ENCODE results near the gene OCSTAMP. TPM values are rescaled to one million over a fixed set of nuclear protein-coding genes. Genes with fewer than 3 reads are reported as not detected.

The OCSTAMP gene, protein sequence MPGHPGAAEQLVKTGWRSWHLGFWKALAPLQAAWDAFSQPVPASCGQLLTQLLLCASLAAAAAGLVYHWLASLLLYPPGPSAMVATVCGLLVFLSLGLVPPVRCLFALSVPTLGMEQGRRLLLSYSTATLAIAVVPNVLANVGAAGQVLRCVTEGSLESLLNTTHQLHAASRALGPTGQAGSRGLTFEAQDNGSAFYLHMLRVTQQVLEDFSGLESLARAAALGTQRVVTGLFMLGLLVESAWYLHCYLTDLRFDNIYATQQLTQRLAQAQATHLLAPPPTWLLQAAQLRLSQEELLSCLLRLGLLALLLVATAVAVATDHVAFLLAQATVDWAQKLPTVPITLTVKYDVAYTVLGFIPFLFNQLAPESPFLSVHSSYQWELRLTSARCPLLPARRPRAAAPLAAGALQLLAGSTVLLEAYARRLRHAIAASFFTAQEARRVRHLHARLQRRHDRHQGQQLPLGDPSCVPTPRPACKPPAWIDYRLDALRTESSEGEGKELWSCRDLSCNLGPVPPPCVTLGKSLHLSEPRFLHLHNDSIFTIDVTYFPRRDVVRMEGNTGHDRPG
- total RNA-seq: under 1 TPM; 0.64 to 0.73 TPM

DNA sequence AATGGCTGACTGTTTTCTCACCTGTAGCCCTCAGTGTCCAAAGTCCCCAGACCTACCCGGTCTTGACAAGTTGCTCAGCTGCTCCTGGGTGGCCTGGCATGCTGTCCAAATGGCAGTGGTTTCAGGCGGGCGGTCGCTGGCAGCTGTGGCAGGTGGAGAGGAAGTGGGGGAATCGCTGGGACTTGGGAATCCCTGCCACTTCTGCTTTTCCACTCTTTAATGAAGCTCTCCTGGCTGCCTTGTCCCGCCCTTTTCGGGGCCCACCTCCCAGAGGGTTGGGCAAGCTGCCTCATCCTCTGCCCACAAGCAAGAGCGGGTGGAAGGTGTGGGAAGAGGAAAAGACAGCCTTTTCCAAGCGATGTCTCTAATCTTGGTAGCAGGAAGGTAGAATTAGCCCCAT lies at the start of gene OCSTAMP:
Gene OCSTAMP (minus strand): TSS at position 194 of the 400 bp plus-strand sequence. CDS start 94 bp downstream, at position 100.
- no peaks in the 10 kb centered on the region for H3K9me3 Mint-ChIP-seq
- no peaks in the 10 kb centered on the region for H3K36me3 Mint-ChIP-seq
- no peak within 1 kb of the TSS for H3K27ac Mint-ChIP-seq
- no peak for DNase-seq
- CTCF ChIA-PET: interaction anchor here (1.1 to 2.1 kb wide), 4 partner anchors 11 to 51 kb away, joined by 3 to 12 read pairs (median 4); no protein-coding TSS in a partner anchor
- peaks cover 33% of the 10 kb centered on the region for H3K4me1 Mint-ChIP-seq (ENCODE audit: low read depth)
- peaks cover 1% of the 10 kb centered on the region for H3K27me3 Mint-ChIP-seq
- intact Hi-C loops (cut with micrococcal nuclease): loop anchor here (10.0 kb wide), 1 partner anchor 934 kb away; no protein-coding TSS in a partner anchor
- H3K4me3 Mint-ChIP-seq: no peak within 1 kb of the TSS
- POLR2A ChIA-PET: interaction anchor here (0.8 kb wide), 1 partner anchor 139 kb away, joined by 3 read pairs; the partner anchor contains the start of gene TP53RK

DNA sequence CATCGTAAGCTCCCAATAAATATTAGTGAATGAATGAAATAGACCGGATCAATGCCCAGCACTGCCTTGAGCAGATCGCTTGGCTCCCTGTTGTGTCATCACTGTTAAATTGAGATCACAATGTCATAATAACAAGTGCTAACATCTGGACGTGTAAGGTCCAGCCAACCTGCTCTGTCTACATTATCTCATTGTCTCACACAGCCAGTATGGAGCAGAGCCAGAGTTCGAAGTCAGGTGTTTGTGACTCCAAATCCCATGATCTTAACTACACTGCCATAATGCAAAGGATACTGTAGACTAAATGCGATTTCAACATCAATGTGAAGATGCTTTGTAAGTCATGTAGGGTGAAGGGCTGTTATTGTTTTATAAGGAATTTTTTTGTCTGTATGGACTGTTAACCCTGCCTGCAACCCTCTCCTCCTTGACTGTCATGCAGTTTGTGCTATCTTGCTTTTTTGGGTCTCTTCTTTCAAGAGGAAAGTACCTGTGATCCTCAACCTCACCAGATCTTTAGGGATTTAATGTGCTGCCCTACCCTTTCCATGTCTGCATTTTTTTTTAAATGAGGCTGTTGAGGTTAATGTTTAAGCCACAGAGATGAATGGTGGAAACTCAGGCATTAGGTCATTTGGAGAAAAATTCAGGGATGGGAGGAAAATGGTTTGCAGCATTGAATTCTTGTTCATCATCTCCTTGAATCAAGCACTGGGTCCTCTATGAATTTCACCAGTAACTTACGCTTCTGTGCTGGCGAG lies 49.0 kb upstream of the OCSTAMP start:
- H3K36me3 Mint-ChIP-seq: no peaks in the 10 kb centered on the region
- no peaks in the 10 kb centered on the region for H3K9me3 Mint-ChIP-seq
- CTCF ChIA-PET: no interaction called here
- H3K27ac Mint-ChIP-seq: no peak overlapping the region
- DNase-seq: no peak
- POLR2A ChIA-PET: no interaction called here
- H3K4me1 Mint-ChIP-seq (ENCODE audit: low read depth): no peaks in the 10 kb centered on the region
- H3K4me3 Mint-ChIP-seq: no peak overlapping the region
- intact Hi-C loops (cut with micrococcal nuclease): no loop called here
- H3K27me3 Mint-ChIP-seq: peaks cover 9% of the 10 kb centered on the region

DNA sequence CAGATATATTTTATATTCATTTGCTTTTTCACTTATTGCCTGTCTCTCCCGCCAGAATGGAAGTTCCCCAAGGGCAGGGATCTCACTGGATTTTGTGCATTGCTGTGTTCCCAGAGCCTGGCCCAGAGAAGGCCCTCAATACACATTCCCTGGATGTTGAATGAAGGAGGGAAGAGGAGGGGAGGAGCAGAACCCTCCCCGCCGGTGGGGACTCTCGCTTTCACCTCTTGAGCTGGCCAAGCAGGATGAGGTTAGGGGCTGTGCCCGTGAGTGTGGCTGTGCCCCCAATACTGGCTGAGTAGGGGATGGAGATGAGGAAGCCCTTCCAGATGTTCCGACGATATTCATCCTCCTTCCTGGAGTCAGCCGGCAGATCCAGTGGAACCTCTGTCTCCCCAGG lies 45.5 kb upstream of the OCSTAMP start:
- Mint-ChIP-seq H3K4me1 (ENCODE audit: low read depth) (no peaks in the 10 kb centered on the region), H3K27me3 (peaks cover 13% of the 10 kb centered on the region), H3K9me3 (no peaks in the 10 kb centered on the region), H3K4me3 (no peak overlapping the region), H3K36me3 (no peaks in the 10 kb centered on the region), H3K27ac (no peak overlapping the region)
- ChIA-PET CTCF (interaction anchor here (0.9 kb wide), 1 partner anchor 37 kb away, joined by 4 read pairs; no protein-coding TSS in a partner anchor), POLR2A (no interaction called here)
- intact Hi-C loops (cut with micrococcal nuclease): no loop called here
- no peak for DNase-seq

DNA sequence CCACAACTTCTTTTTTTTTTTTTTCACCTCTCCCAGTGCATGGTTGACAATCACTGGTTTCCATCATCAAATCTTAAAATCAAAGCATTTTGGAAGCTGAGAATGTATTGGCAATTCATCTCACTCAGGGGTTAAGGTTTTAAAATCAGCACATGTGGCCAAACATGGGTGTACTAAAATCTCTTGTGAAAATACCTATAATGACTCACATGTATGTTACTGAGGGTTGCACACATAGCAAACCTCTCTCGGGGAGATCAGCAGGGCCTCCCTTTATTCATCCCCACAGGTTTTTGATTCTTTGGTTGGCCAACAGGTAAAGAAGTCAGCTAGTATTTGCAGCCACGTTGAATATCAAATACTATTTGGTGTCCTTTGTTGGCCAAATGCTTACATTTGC lies 44.3 kb upstream of the OCSTAMP start:
- intact Hi-C loops (cut with micrococcal nuclease): no loop called here
- no peaks in the 10 kb centered on the region for H3K36me3 Mint-ChIP-seq
- H3K27me3 Mint-ChIP-seq: peaks cover 13% of the 10 kb centered on the region
- H3K9me3 Mint-ChIP-seq: no peaks in the 10 kb centered on the region
- H3K27ac Mint-ChIP-seq: no peak overlapping the region
- no peak overlapping the region for H3K4me3 Mint-ChIP-seq
- ChIA-PET POLR2A (interaction anchor here (0.6 kb wide), 1 partner anchor 581 kb away, joined by 7 read pairs; no protein-coding TSS in a partner anchor), CTCF (interaction anchor here (0.6 kb wide), 1 partner anchor 185 kb away, joined by 4 read pairs; no protein-coding TSS in a partner anchor)
- no peak for DNase-seq
- H3K4me1 Mint-ChIP-seq (ENCODE audit: low read depth): no peaks in the 10 kb centered on the region

DNA sequence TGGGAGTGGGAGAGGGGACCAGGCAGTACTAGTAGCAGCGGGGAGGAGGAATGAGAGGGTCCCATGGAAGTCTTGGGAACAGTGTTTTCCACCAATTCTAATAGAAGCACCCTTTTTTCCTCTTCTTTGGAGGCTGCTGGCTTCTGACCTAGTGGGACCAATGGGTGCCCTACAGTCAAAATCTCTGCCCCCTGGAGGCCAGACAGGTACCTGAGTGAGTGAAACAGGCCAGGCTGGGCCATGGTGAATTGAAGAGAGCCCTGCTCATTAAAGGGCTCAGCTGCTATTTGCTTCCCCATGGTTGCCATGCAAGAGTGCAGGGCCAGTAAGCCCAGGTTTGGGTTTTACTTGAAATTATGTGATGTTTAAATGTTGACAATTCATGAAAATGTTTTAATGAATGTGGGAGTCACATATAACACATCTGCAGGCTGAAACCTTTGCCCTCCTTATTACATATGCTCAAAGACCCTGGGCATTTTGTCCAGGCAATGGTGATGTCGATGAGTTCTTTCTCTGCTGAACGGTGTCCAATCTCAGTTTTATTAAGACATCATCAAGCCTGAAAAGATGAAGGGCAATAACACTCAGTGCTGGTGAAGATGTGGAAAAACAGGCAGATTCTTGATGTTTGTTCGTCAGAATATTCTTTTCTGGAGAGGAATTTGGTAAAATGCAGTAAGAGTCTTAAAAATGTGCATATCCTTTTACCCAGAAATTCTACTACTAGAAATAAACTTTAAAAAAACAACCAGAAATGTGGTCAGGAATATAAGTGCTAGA lies 42.3 kb upstream of the OCSTAMP start:
- ChIA-PET POLR2A (no interaction called here), CTCF (no interaction called here)
- intact Hi-C loops (cut with micrococcal nuclease): no loop called here
- Mint-ChIP-seq H3K9me3 (no peaks in the 10 kb centered on the region), H3K4me3 (no peak overlapping the region), H3K27ac (no peak overlapping the region), H3K36me3 (no peaks in the 10 kb centered on the region), H3K4me1 (ENCODE audit: low read depth) (peaks cover 2% of the 10 kb centered on the region), H3K27me3 (peaks cover 8% of the 10 kb centered on the region)
- DNase-seq: peak; percentile 24

DNA sequence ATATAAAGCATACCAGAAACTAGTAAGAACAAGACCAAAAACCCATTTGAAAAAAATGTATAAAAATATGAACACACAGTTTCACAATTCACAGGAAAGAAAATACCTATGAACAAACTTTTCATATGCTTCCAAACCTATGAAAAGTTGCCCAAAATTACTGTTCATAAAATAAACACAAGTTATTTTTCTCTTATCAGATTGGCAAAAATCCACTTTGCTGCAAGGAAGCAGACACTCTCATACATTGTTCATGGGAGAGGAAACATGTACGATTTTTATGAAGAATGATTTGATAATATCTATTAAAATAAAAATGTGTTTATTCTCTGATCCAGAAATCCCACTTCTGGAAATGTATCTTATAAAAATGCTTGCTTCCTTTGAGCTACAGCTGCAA lies 40.0 kb upstream of the OCSTAMP start:
- Mint-ChIP-seq H3K27ac (no peak overlapping the region), H3K4me1 (ENCODE audit: low read depth) (peaks cover 2% of the 10 kb centered on the region), H3K4me3 (no peak overlapping the region), H3K27me3 (peaks cover 8% of the 10 kb centered on the region), H3K9me3 (no peaks in the 10 kb centered on the region), H3K36me3 (no peaks in the 10 kb centered on the region)
- no peak for DNase-seq
- CTCF ChIA-PET: interaction anchor here (0.6 kb wide), 1 partner anchor 61 kb away, joined by 3 read pairs; the partner anchor contains the start of gene SLC13A3
- POLR2A ChIA-PET: no interaction called here
- intact Hi-C loops (cut with micrococcal nuclease): no loop called here

DNA sequence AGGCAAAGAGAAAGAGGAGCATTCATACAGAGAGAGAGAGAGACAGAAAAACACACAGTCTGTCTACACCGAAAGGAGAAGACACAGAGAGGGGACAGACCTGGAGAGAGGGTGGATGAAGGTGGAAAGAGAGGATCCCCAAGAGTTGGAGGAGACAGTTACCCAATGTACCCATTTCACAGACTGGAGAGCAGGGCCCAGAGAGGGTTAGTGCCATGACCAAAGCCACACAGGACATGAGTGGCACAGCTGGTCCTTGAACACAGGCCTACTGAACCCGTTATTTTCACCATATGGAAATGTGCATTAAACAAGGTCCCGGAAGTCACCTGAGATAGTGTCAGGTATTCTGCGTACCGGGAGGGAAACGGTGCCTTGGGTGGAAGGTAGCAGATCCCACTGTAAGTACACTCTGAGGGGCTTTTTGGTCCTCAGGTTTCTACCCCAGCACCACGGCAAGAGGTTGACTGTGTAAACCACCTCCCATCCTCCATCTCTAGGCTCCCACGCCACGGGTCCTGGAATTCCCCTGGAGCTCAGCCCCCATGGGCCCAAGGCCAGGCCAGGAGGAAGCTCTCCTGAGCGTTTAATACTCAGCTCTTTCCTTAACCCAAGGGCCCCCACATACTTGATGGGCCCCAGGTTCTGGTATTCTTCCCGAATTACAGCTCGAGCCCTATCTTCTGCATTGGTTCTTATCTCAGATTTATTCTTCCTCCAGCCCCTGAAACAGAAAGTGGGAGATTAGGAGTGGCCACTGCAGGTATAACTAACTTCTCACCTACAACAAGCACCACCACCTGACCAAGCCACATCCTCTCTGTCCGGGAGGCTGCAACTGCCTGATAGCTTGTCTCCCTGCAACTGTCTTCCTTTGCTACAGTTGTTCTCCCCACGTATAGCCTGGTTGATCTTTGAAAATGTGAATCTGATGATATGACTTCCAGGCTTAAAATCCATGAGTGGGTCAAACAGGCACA lies 38.4 kb upstream of the OCSTAMP start:
- Mint-ChIP-seq H3K27me3 (peaks cover 5% of the 10 kb centered on the region), H3K36me3 (no peaks in the 10 kb centered on the region), H3K9me3 (no peaks in the 10 kb centered on the region), H3K4me1 (ENCODE audit: low read depth) (peaks cover 2% of the 10 kb centered on the region), H3K27ac (no peak overlapping the region), H3K4me3 (no peak overlapping the region)
- peak; percentile 15 for DNase-seq
- ChIA-PET POLR2A (no interaction called here), CTCF (interaction anchor here (0.8 kb wide), 1 partner anchor 44 kb away, joined by 3 read pairs; no protein-coding TSS in a partner anchor)
- intact Hi-C loops (cut with micrococcal nuclease): no loop called here

DNA sequence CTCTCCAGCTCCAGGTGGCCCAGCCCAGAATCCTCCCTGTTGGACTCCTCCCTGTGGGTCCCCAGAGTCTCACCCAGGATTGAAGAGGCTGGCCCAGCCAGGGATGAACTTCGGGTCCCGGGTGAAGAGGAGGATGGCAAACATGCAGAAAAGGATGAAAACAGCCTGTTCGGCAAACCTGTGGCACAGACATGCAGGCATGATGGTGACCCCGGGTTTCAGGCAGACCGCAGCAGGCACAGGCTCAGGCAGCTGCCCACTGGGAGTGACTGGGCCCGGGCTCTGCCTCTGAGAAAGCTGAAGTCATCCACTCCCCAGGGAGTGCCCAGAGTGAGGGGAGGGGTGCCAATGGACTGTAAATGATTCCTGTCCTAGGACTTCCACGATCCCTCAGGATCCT lies 37.5 kb upstream of the OCSTAMP start:
- Mint-ChIP-seq H3K36me3 (no peaks in the 10 kb centered on the region), H3K4me1 (ENCODE audit: low read depth) (peaks cover 2% of the 10 kb centered on the region), H3K4me3 (no peak overlapping the region), H3K27me3 (peaks cover 5% of the 10 kb centered on the region), H3K9me3 (no peaks in the 10 kb centered on the region), H3K27ac (no peak overlapping the region)
- ChIA-PET POLR2A (no interaction called here), CTCF (interaction anchor here (1.1 kb wide), 1 partner anchor 93 kb away, joined by 3 read pairs; no protein-coding TSS in a partner anchor)
- DNase-seq: no peak
- intact Hi-C loops (cut with micrococcal nuclease): no loop called here

DNA sequence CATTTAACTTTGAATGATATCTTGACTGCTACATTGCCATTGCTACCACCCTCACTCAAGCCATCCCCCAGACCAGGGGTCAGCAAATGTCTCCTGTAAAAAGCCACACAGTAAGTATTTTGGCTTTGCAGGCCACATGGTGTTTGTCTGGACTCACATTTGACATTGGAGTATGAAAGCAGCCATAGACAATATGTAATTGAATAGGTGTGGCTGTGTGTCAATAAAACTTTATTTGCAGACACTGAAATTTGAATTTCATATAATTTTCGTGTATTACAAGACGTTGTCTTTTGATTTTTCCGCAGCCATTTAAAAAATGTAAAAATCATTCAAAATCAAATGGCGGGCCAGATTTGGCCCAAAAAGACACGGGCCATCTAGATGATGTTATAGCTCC lies 36.3 kb upstream of the OCSTAMP start:
- ChIA-PET CTCF (interaction anchor here (1.1 kb wide), 1 partner anchor 94 kb away, joined by 3 read pairs; no protein-coding TSS in a partner anchor), POLR2A (no interaction called here)
- peaks cover 2% of the 10 kb centered on the region for H3K4me1 Mint-ChIP-seq (ENCODE audit: low read depth)

DNA sequence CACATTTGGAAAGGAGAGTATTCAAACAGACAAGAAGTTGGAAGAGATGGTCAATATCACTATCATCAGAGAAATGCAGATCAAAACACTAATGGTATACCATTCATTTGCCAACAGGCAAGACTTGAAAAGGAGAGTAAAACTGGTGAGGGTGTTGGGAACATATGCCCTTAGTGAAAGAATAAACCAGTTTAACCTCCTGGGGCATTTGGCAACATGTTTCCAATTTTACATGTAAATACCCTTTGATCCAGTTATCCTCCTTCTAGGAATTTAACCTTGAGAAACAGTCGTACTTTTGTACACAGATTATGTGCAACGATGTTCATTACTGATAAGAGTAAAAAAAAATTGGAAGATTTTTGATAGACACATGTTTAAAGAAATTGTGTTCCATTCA lies 34.1 kb upstream of the OCSTAMP start:
- ChIA-PET CTCF (interaction anchor here (1.0 kb wide), 1 partner anchor 22 kb away, joined by 3 read pairs; no protein-coding TSS in a partner anchor), POLR2A (no interaction called here)
- Mint-ChIP-seq H3K9me3 (no peaks in the 10 kb centered on the region), H3K27ac (no peak overlapping the region), H3K4me1 (ENCODE audit: low read depth) (peaks cover 2% of the 10 kb centered on the region), H3K36me3 (no peaks in the 10 kb centered on the region), H3K27me3 (peaks cover 2% of the 10 kb centered on the region), H3K4me3 (no peak overlapping the region)
- DNase-seq: no peak
- intact Hi-C loops (cut with micrococcal nuclease): no loop called here

More for the DNA sequence above, 36.3 kb upstream of the OCSTAMP start:
- H3K27ac Mint-ChIP-seq: no peak overlapping the region
- intact Hi-C loops (cut with micrococcal nuclease): no loop called here
- H3K36me3 Mint-ChIP-seq: no peaks in the 10 kb centered on the region
- H3K27me3 Mint-ChIP-seq: peaks cover 2% of the 10 kb centered on the region
- no peak overlapping the region for H3K4me3 Mint-ChIP-seq
- DNase-seq: no peak
- H3K9me3 Mint-ChIP-seq: no peaks in the 10 kb centered on the region
